Ectodermal cell (in vitro differentiated cells): ENCODE data around the gene OSBPL1A.

Experiments used
- H3K27ac ChIP-seq: 2 replicates; pipeline ENCODE4 v1.7.0; 2013; ENCODE audit warnings: mild to moderate bottlenecking, low read depth, low read length; ENCODE audit not compliant: insufficient read depth, poor library complexity, severe bottlenecking
- H3K27me3 ChIP-seq: 2 replicates; pipeline ENCODE4 v1.7.0; 2013; ENCODE audit warnings: mild to moderate bottlenecking, low read length; ENCODE audit not compliant: insufficient read depth, control insufficient read depth, poor library complexity, severe bottlenecking
- H3K36me3 ChIP-seq: one replicate; pipeline ENCODE4 v1.7.0; 2013; ENCODE audit warnings: low read length; ENCODE audit not compliant: control insufficient read depth, insufficient read depth
- H3K4me1 ChIP-seq: one replicate; pipeline ENCODE4 v1.7.0; 2013; ENCODE audit warnings: low read length; ENCODE audit not compliant: control insufficient read depth, insufficient read depth
- H3K4me3 ChIP-seq: 2 replicates; pipeline ENCODE4 v1.7.0; 2013; ENCODE audit warnings: low read depth, low read length, control low read depth; ENCODE audit not compliant: insufficient read depth
- H3K9me3 ChIP-seq: 2 replicates; pipeline ENCODE4 v1.7.0; 2013; ENCODE audit warnings: mild to moderate bottlenecking, low read length, moderate library complexity; ENCODE audit not compliant: control insufficient read depth
- WGBS, 2 experiments: methylation state at CpG; one replicate each; pipeline ENCODE4 v1.1.7; 2013; ENCODE audit warnings: missing lambda C conversion rate in 2 of 2; 5-methylcytosine and 5-hydroxymethylcytosine counted together

The OSBPL1A gene

GRCh38 chr18:24212939-24213338, 184.7 kb downstream of the OSBPL1A start:
- H3K4me1 ChIP-seq, result peaks cover 8% of the 10 kb centered on the region
- H3K4me3 ChIP-seq, result no peak overlapping the region
- H3K36me3 ChIP-seq, result no peaks in the 10 kb centered on the region
- H3K27ac ChIP-seq, result no peak overlapping the region
- H3K9me3 ChIP-seq, result no peaks in the 10 kb centered on the region
- H3K27me3 ChIP-seq, result no peaks in the 10 kb centered on the region
- 95 to 96% methylated on average over 6 of the region's 6 CpGs for WGBS, 2 experiments

GRCh38 chr18:24209558-24209957, 188.1 kb downstream of the OSBPL1A start:
- WGBS, 2 experiments, result 79% methylated on average over 6 of the region's 6 CpGs
- Histone ChIP-seq H3K27me3 (no peaks in the 10 kb centered on the region), H3K27ac (no peak overlapping the region), H3K4me1 (peaks cover 8% of the 10 kb centered on the region), H3K36me3 (no peaks in the 10 kb centered on the region), H3K9me3 (no peaks in the 10 kb centered on the region), H3K4me3 (no peak overlapping the region)

GRCh38 chr18:24208270-24209035, 189.2 kb downstream of the OSBPL1A start:
- no peaks in the 10 kb centered on the region for H3K27me3 ChIP-seq
- no peak overlapping the region for H3K27ac ChIP-seq
- no peaks in the 10 kb centered on the region for H3K9me3 ChIP-seq
- peaks cover 8% of the 10 kb centered on the region for H3K4me1 ChIP-seq
- no peaks in the 10 kb centered on the region for H3K36me3 ChIP-seq
- H3K4me3 ChIP-seq, result no peak overlapping the region
- WGBS, 2 experiments, result 30 to 50% methylated on average over 2 of the region's 2 CpGs

GRCh38 chr18:24204904-24205303, 192.7 kb downstream of the OSBPL1A start:
- Histone ChIP-seq H3K4me1 (peaks cover 8% of the 10 kb centered on the region), H3K9me3 (no peaks in the 10 kb centered on the region), H3K36me3 (no peaks in the 10 kb centered on the region), H3K4me3 (no peak overlapping the region), H3K27ac (no peak overlapping the region), H3K27me3 (no peaks in the 10 kb centered on the region)
- WGBS, 2 experiments, result 85 to 96% methylated on average over 3 of the region's 3 CpGs

GRCh38 chr18:24201699-24202687, 195.6 kb downstream of the OSBPL1A start:
- Histone ChIP-seq H3K27ac (no peak overlapping the region), H3K27me3 (no peaks in the 10 kb centered on the region), H3K36me3 (no peaks in the 10 kb centered on the region), H3K4me1 (no peaks in the 10 kb centered on the region), H3K4me3 (no peak overlapping the region), H3K9me3 (no peaks in the 10 kb centered on the region)
- WGBS, 2 experiments, result 93 to 97% methylated on average over 8 of the region's 8 CpGs

GRCh38 chr18:24200494-24201290, 196.9 kb downstream of the OSBPL1A start:
- H3K36me3 ChIP-seq, result no peaks in the 10 kb centered on the region
- WGBS, 2 experiments, result 94 to 95% methylated on average over 11 of the region's 11 CpGs
- no peaks in the 10 kb centered on the region for H3K4me1 ChIP-seq
- no peak overlapping the region for H3K4me3 ChIP-seq
- no peak overlapping the region for H3K27ac ChIP-seq
- no peaks in the 10 kb centered on the region for H3K27me3 ChIP-seq
- no peaks in the 10 kb centered on the region for H3K9me3 ChIP-seq

GRCh38 chr18:24199372-24199962, 198.2 kb downstream of the OSBPL1A start:
- Histone ChIP-seq H3K9me3 (no peaks in the 10 kb centered on the region), H3K27me3 (no peaks in the 10 kb centered on the region), H3K36me3 (no peaks in the 10 kb centered on the region), H3K4me1 (no peaks in the 10 kb centered on the region), H3K4me3 (no peak overlapping the region), H3K27ac (no peak overlapping the region)
- WGBS, 2 experiments, result 92 to 94% methylated on average over 5 of the region's 5 CpGs

GRCh38 chr18:24198461-24198860, 199.2 kb downstream of the OSBPL1A start:
- H3K27me3 ChIP-seq, result no peaks in the 10 kb centered on the region
- no peak overlapping the region for H3K27ac ChIP-seq
- no peaks in the 10 kb centered on the region for H3K9me3 ChIP-seq
- no peaks in the 10 kb centered on the region for H3K36me3 ChIP-seq
- H3K4me1 ChIP-seq, result no peaks in the 10 kb centered on the region
- H3K4me3 ChIP-seq, result no peak overlapping the region
- 96% methylated on average over 9 of the region's 9 CpGs for WGBS, 2 experiments

GRCh38 chr18:24197412-24197811, 200.2 kb downstream of the OSBPL1A start:
- H3K4me3 ChIP-seq, result no peak overlapping the region
- no peak overlapping the region for H3K27ac ChIP-seq
- no peaks in the 10 kb centered on the region for H3K4me1 ChIP-seq
- whole genome bisulfite sequencing, 2 experiments, result 100% methylated on average over 1 of the region's 1 CpG; no CpG with 5 or more reads in 1 of the 2 experiments
- H3K27me3 ChIP-seq, result no peaks in the 10 kb centered on the region
- H3K9me3 ChIP-seq, result no peaks in the 10 kb centered on the region
- H3K36me3 ChIP-seq, result no peaks in the 10 kb centered on the region
